Measurements from ENCODE around the gene ACKR2.

Gene ACKR2

GRCh38 chr3:42906070-42906847 lies 97.0 kb downstream of the ACKR2 start, which contains the start of gene ZNF662:
TSS of gene ZNF662 (plus strand) at chr3:42906142. CDS start at chr3:42908115, 1,973 bp downstream.
- Histone ChIP-seq H3K27ac (peak within 1 kb of the TSS; percentile 33 to 89 (median 81)), H3K4me3 (peak within 1 kb of the TSS; percentile 45 to 60 (median 48))

DNA sequence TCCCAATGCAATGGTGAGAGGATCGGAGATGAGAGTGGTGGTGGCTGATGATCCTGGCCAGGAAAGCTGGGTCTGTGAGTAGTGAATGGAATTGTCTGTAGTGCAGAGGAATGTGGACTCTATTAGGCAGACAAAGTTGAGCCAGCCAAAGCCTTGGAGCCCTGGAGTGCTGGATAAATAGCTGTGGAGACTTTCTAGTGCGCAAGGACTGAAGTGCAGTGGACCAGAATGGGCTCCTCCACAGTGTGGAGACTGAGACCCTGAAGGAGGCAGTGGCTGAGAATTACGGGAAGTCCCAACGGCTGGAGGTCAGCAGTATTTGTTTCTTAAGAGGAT lies 97.6 kb downstream of the ACKR2 start:
- H3K4me3 ChIP-seq: peak overlapping the region in 5 of 7 experiments; percentile 45 to 60 (median 49)
- peak overlapping the region in 13 of 21 experiments; percentile 37 to 89 (median 83) for H3K27ac ChIP-seq

DNA sequence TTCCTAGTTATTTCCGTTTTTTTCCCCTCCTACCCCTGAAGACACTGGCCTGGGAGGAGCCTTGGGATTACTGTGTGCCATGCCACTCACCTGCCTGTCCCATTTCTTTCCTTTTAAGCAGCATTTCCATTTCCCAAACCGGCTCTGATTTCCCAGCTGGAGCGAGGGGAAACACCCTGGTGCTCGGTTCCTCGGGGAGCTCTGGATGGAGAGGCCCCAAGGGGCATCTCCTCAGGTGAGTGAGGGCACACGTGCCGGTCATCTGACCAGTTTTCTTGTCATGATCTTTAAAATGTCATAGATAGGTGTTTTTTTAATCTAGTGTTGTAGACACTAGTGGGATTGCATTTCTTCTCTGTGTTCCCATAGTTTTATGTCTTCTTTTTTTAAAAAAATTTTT lies 99.4 kb downstream of the ACKR2 start:
- no peak overlapping the region for H3K4me3 ChIP-seq
- no peak overlapping the region for H3K27ac ChIP-seq

DNA sequence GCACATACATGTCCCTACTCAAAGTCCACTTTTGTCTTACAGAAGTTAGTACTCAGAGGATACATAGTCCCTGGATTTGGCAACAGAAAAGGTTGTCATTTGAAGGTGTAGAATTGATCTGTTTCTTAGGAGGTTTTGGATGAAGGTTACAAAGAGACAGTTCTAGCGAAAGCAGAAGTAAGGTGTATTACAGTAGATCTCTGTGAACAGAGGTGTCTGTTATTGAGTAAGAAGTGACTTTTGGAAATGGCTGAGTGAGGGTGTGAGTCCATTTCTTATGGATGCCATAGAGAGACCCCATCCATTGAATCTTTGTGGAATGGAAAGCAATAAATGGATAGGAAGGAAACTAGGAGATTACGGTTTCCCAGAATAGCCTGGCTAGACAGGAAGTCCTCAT lies 102.3 kb downstream of the ACKR2 start:
- H3K27ac ChIP-seq: no peak overlapping the region
- H3K4me3 ChIP-seq: no peak overlapping the region

- Histone ChIP-seq H3K4me3 (no peak overlapping the region), H3K27ac (no peak overlapping the region)
These were observed 105.7 kb downstream of the ACKR2 start for GRCh38 chr3:42914771-42915515.

Data from skin epidermis (tissue), 12 donors.